Fibroblast of lung (primary cell): Measurements from ENCODE around the gene SLC16A10. TPM values are rescaled to one million over a fixed set of nuclear protein-coding genes. Genes with fewer than 3 reads are reported as not detected.

Experiments used
- DNase-seq, 2 donors: peaks; one replicate each; pipeline versions ENCODE4 v3.0.0 to v3.0.0-alpha.2; 2010; ENCODE audit warnings: low read depth in 2 of 2
- H2AFZ ChIP-seq: 2 replicates; pipeline ENCODE4 v1.5.1; 2012; ENCODE audit warnings: low read length, control low read depth, inconsistent platforms
- H3K27ac ChIP-seq: 2 replicates; pipeline ENCODE4 v1.5.1; 2011; ENCODE audit warnings: low read length, control low read depth; ENCODE audit not compliant: insufficient read depth
- H3K27me3 ChIP-seq: 2 replicates; pipeline ENCODE4 v1.5.1; 2011; ENCODE audit warnings: mild to moderate bottlenecking, low read length; ENCODE audit not compliant: control insufficient read depth, insufficient read depth
- H3K36me3 ChIP-seq: 2 replicates; pipeline ENCODE4 v1.5.1; 2011; ENCODE audit warnings: low read length; ENCODE audit not compliant: control insufficient read depth, insufficient read depth
- H3K4me1 ChIP-seq: 2 replicates; pipeline ENCODE4 v1.5.1; 2011; ENCODE audit warnings: low read length; ENCODE audit not compliant: control insufficient read depth, insufficient read depth; ENCODE audit errors: extremely low read depth
- H3K4me2 ChIP-seq: 2 replicates; pipeline ENCODE4 v1.5.1; 2011; ENCODE audit warnings: low read length, control low read depth; ENCODE audit not compliant: insufficient read depth; ENCODE audit errors: extremely low read depth
- H3K4me3 ChIP-seq, 4 experiments: fragments of 200-600 bp in 1 of 4; sonication (generic) in 1 of 4; replicated peaks in 1 of 4; 2 replicates each; pipeline ENCODE4 v1.5.1; 2011 to 2016; ENCODE audit warnings: low read length in 4 of 4, low read depth in 3 of 4, mild to moderate bottlenecking in 3 of 4, control low read depth in 2 of 4, inconsistent platforms in 1 of 4, mixed read lengths in 1 of 4; ENCODE audit not compliant: insufficient read depth in 1 of 4; ENCODE audit errors: control extremely low read depth in 1 of 4
- H3K79me2 ChIP-seq: 2 replicates; pipeline ENCODE4 v1.5.1; 2012; ENCODE audit warnings: mild to moderate bottlenecking, low read length, inconsistent platforms; ENCODE audit not compliant: control insufficient read depth, insufficient read depth
- H3K9ac ChIP-seq: 2 replicates; pipeline ENCODE4 v1.5.1; 2011; ENCODE audit warnings: mild to moderate bottlenecking, low read length, control low read depth; ENCODE audit not compliant: insufficient read depth
- H3K9me3 ChIP-seq: 2 replicates; pipeline ENCODE4 v1.5.1; 2012; ENCODE audit warnings: low read depth, low read length; ENCODE audit not compliant: control insufficient read depth, insufficient read depth
- H4K20me1 ChIP-seq: 2 replicates; pipeline ENCODE4 v1.5.1; 2011; ENCODE audit warnings: low read length; ENCODE audit not compliant: control insufficient read depth, insufficient read depth; ENCODE audit errors: extremely low read depth
- EZH2 ChIP-seq: IDR thresholded peaks from 2 replicates; pipeline ENCODE4 v1.5.1; 2012; ENCODE audit warnings: low read length, control low read depth, mild to moderate bottlenecking; ENCODE audit errors: missing control alignments
- polyA plus RNA-seq, 2 donors: library from polyadenylated mRNA; depleted of rRNA in 1 of 2; stranded (reverse) in 1 of 2; unstranded in 1 of 2; fragments of >200 nt; gene quantifications; 2 replicates each; pipeline ENCODE4 v1.2.1, GENCODE V29; 2011 to 2012; ENCODE audit warnings: missing spikeins in 1 of 2
- total RNA-seq: library from RNA; depleted of rRNA; stranded (reverse); fragments of >200 nt; gene quantifications from 2 replicates; pipeline ENCODE4 v1.2.1, GENCODE V29; 2014
- TF ChIP-seq, protein P1 (sequence below), 2 donors: IDR thresholded peaks in 1 of 2; conservative IDR thresholded peaks in 1 of 2; 1 replicate in 1 of 2; 2 replicates in 1 of 2; pipeline ENCODE4 v1.5.1; 2011 to 2012; ENCODE audit warnings: low read length in 2 of 2, control low read depth in 1 of 2, inconsistent platforms in 1 of 2, low read depth in 1 of 2, mild to moderate bottlenecking in 1 of 2

The SLC16A10 gene
- total and polyA plus RNA-seq, 2 donors (not counting 1 experiment from before 2014, with no cell fraction given), result not detected

- TF ChIP-seq, protein P1, sequence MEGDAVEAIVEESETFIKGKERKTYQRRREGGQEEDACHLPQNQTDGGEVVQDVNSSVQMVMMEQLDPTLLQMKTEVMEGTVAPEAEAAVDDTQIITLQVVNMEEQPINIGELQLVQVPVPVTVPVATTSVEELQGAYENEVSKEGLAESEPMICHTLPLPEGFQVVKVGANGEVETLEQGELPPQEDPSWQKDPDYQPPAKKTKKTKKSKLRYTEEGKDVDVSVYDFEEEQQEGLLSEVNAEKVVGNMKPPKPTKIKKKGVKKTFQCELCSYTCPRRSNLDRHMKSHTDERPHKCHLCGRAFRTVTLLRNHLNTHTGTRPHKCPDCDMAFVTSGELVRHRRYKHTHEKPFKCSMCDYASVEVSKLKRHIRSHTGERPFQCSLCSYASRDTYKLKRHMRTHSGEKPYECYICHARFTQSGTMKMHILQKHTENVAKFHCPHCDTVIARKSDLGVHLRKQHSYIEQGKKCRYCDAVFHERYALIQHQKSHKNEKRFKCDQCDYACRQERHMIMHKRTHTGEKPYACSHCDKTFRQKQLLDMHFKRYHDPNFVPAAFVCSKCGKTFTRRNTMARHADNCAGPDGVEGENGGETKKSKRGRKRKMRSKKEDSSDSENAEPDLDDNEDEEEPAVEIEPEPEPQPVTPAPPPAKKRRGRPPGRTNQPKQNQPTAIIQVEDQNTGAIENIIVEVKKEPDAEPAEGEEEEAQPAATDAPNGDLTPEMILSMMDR (conservative IDR thresholded peaks at IDR 0.05 in 1 of 2, IDR thresholded peaks at IDR 0.05 in 1 of 2; ENCODE audit: low read depth in 1 of 2, low read length in 2 of 2), result no peak
- TF ChIP-seq EZH2, result no peak
- Histone ChIP-seq H3K36me3 (no peaks in the 10 kb centered on the region), H2AFZ (no peak overlapping the region), H3K9ac (no peak overlapping the region), H3K9me3 (no peaks in the 10 kb centered on the region), H3K4me3 (no peak overlapping the region), H4K20me1 (no peaks in the 10 kb centered on the region), H3K4me1 (no peaks in the 10 kb centered on the region), H3K27ac (no peak overlapping the region), H3K27me3 (peaks cover 3% of the 10 kb centered on the region), H3K4me2 (no peak overlapping the region), H3K79me2 (no peaks in the 10 kb centered on the region)
- no peak for DNase-seq
Observed at GRCh38 chr6:111176760-111177099, 89.4 kb downstream of the SLC16A10 start.

- Histone ChIP-seq H3K4me3 (no peak overlapping the region), H3K79me2 (no peaks in the 10 kb centered on the region), H3K27me3 (peaks cover 3% of the 10 kb centered on the region), H3K27ac (no peak overlapping the region), H4K20me1 (no peaks in the 10 kb centered on the region), H3K36me3 (no peaks in the 10 kb centered on the region), H3K9me3 (no peaks in the 10 kb centered on the region), H2AFZ (no peak overlapping the region), H3K4me2 (no peak overlapping the region), H3K9ac (no peak overlapping the region), H3K4me1 (no peaks in the 10 kb centered on the region)
- TF ChIP-seq, protein P1 (conservative IDR thresholded peaks at IDR 0.05 in 1 of 2, IDR thresholded peaks at IDR 0.05 in 1 of 2; ENCODE audit: low read depth in 1 of 2, low read length in 2 of 2), result no peak
- no peak for TF ChIP-seq EZH2
- no peak for DNase-seq
Observed at GRCh38 chr6:111177131-111177530, 89.8 kb downstream of the SLC16A10 start.

DNA sequence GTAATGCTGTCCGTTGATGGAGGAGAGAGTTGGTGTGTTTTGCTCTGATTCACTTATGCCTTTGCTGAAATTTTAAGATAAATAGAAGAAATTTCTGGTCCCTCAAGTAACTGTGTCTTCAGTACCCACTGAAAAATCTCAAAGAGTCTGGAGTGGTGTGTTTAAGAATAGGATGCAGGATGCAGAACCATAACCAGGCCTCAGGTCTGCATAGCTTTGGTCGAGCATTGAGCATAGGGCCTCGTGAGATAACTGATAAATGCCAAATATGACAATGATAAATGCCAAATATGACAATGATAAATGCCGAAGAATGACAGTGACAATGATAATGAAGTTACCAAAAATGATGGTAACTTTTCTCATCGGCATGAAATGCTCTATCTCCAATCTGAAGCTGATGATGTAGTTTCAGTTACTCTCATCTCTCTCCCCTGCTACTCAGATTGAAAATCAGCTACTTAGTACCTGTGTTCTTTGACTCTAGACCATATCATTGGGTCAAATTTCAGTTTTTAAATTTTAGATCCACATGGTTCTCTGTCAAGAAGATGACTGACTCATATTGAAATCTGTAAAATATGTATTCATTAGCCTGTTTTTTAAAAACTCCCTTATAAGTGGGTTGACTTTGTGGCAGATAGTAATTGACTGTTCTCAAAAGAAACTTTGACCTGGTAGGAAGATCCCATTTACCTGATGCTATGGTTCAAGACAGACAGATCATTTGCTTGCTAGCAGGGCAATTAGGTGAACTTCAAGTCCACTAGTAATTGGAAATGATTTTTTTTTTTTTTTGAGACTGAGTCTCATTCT lies 96.6 kb downstream of the SLC16A10 start:
- Histone ChIP-seq H3K79me2 (no peaks in the 10 kb centered on the region), H3K9me3 (no peaks in the 10 kb centered on the region), H3K4me1 (no peaks in the 10 kb centered on the region), H3K4me3 (no peak overlapping the region), H3K36me3 (no peaks in the 10 kb centered on the region), H3K27ac (no peak overlapping the region), H4K20me1 (no peaks in the 10 kb centered on the region), H3K27me3 (no peaks in the 10 kb centered on the region), H3K9ac (no peak overlapping the region), H2AFZ (no peak overlapping the region), H3K4me2 (no peak overlapping the region)
- TF ChIP-seq, protein P1 (conservative IDR thresholded peaks at IDR 0.05 in 1 of 2, IDR thresholded peaks at IDR 0.05 in 1 of 2; ENCODE audit: low read depth in 1 of 2, low read length in 2 of 2), result no peak
- no peak for DNase-seq
